DMS153 (cell line): ENCODE measurements around the gene CDC7.

Experiments used
- DNase-seq: peaks from one replicate; lab custom pipeline; 2025; lab: John Stamatoyannopoulos, UW

CDC7 gene

DNA sequence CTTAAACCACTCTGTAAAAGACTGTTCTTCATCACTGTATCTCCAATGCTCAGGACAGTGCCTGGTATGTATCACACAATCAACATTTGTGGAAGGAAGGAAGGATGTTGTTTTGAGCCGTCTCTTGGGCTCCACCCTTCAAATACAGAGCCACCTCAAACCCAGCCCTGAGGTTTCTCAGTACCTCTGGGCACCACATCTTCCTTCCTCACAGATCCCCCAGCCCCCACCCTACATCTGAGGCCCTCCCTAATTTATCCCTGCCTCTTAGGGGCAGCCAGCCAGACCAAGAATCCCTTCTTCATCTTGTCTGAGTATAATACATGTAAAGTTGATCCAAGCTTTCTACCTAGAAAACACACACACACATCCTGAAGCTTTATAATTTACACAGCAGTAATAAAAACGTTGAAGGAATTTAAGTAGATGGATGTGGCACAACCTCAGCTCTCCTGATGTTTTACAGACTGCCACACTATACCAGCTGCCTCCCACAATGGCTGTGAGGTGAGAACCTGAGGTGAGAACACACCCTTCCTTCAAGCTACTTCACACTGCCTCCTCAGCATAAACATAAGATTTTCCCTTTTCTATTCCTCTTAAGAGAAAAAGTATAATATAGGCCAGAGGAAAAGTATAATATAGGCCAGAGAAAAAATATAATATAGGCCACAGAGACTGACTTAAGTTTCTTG lies 48.5 kb downstream of the CDC7 start:
- DNase-seq: no peak

DNA sequence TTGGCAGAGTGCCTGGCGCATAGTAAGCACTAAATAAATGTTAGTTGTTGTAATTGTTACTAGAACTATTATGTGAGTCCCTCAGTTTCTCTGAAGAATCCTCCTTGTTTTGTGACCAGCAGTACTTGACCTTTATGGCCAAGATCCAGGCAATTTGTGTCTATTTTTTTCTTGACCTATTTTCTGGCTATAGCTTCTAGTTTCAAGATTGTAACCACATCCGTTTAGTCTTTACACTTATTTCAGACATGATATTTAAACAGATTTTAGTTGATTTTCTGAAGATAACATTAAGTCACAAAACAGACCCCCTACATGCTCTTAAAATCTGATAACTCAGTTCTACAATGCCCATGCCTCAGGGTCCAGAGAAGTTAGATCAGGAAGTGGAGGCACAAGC lies 50.3 kb downstream of the CDC7 start:
- no peak for DNase-seq

DNA sequence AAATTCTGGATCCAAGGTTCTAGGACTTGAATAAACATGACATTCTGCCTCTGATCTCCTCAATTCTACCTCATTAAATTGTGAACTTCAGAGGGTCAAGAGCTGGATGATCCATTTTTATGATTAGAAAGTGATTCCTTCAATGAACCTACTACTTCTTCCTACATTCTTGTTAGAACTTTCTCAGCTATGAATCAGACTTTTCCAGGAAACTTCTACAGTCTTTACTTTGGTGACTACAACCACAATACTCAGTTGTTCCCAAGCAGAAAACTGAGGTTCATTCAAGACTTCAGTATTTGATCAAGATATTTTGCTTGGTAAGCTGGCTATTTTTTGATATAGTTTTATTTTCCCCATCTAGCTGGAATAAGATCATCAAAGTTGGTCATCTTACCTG lies 51.4 kb downstream of the CDC7 start:
- no peak for DNase-seq

DNA sequence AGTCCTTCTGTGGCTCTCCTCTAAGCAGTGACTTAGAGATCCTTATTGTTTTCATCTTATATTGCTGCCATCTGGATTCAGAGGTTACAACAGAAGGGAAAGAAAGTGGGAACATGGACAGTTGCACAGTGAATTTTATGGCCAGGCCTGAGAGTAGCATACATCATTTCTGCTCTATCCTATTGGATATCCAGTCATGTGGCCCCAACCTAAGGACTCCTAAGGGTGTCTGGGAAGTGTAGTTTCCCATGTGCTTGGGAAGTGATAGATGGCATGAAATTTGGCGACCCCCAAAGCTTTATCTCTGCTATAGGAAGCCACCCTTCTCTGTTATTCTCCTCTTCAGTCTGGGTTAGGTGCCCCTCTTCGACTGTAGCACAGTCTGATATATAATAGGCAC lies 51.9 kb downstream of the CDC7 start:
- DNase-seq: no peak

- DNase-seq: no peak
Observed at GRCh38 chr1:91553177-91553591, 52.5 kb downstream of the CDC7 start.

DNA sequence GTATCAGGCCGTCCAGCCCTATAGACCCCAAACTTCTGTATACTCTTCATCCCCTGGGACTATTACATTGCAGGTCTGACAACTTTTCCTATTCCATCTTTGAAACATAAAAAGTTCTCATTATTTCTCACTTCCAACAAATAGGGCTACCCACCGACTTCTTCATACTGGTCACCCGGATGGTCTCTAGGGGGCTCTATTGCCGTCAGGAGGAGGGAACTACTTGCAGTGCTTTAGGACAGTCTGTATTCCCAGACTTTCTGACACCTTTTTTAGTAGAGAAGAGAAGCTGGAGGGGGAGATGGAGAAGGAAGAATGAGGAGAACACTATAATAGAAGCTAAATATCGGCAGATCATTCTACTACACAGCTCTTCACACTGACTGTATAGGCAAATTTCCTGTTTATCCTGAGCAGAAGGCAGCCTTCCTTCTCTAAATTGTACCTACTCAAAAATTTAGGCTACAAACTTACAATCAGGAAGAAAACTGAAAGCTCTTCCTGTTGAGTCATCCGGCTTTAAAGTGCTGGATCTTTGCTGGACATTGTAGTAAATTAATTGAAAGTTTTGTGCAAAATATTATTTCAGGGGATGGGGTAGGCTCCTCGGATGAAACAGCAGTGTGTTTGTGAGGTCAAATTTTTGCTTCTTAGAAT lies 54.6 kb downstream of the CDC7 start:
- DNase-seq: no peak

- no peak for DNase-seq
Observed at GRCh38 chr1:91555821-91556531, 55.3 kb downstream of the CDC7 start.

DNA sequence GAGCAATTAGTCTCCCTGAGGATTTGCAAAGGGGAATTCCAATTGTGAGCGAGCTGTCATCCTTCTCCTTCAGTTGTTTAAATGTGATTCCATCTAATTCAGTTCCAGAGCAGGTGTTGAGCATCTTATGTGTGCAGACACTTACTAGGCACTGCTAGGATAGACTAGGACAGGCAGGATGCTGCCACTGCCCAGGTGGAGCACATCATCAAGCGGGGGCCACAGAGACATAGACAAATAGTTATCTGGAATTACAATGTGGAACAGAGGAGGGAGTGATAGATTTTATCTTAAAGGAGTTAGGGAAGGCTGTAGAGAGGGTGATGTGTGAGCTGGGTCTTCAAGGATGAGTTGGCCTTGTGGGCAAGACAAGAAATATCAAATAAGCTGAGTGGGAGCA lies 55.9 kb downstream of the CDC7 start:
- no peak for DNase-seq

GRCh38 chr1:91557039-91557690 lies 56.5 kb downstream of the CDC7 start:
- DNase-seq: no peak

- DNase-seq: no peak
Observed at GRCh38 chr1:91557826-91558225, 57.2 kb downstream of the CDC7 start.

GRCh38 chr1:91559046-91559750 lies 58.5 kb downstream of the CDC7 start:
- DNase-seq: no peak

- DNase-seq: no peak
Observed at GRCh38 chr1:91559838-91560565, 59.4 kb downstream of the CDC7 start.

- DNase-seq: no peak
Observed at GRCh38 chr1:91564888-91565701, 64.4 kb downstream of the CDC7 start.

GRCh38 chr1:91567583-91567982 lies 66.9 kb downstream of the CDC7 start:
- DNase-seq: no peak

- DNase-seq: no peak
Observed at GRCh38 chr1:91568261-91568660, 67.6 kb downstream of the CDC7 start.

GRCh38 chr1:91569411-91570119 lies 68.9 kb downstream of the CDC7 start:
- no peak for DNase-seq

GRCh38 chr1:91570120-91570448 lies 69.4 kb downstream of the CDC7 start:
- no peak for DNase-seq

DNA sequence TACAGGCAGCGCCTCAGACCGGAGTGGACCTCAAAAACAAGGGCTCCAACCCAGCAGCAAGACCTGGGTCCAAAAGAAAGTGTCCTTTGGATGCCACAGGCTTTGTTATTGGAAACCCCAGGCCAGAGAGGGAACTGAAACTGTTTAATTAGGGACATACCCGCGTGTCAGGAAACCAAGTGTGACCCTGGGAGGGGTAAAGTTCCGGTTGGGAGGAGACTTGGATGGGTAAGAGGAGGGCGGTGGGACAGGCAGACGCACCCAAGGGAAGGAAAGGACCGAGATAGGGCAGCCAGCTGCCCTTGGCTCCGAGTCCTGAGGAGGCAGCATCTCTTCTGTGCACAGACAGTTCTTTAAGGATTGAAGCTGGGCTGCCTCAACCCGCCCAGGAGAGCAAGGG lies 71.4 kb downstream of the CDC7 start:
- no peak for DNase-seq
